ENCODE measurements around the gene DHRSX.
"Not testable (repeated sequence)": the region's sequence is repeated elsewhere in the genome, so short reads cannot be mapped to it uniquely, and the experiment has no call there.

DHRSX gene

GRCh38 chrX:2517055-2517454 lies 16.3 kb upstream of the DHRSX start:
- DNase-seq, result no peak

GRCh38 chrX:2516623-2517022 lies 15.8 kb upstream of the DHRSX start:
- DNase-seq, result no peak

DNA sequence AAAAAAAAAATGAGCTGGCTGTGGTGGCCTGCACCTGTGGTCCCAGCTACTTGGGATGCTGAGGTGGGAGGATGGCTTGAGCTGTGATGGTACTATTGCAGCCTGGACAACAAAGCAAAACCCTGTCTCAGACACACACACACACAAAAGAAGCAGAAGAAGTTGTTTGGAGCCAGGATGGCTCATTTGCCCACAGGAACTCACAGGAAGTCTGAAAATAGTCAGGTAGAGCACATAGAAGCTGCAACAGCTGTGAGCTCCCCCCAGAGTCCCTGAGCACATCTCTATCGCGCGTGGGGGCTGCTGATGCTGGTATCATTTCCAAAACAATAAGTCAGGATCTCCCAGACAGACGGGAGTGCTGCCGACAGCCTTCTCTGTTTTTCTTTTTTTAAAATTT lies 13.4 kb upstream of the DHRSX start:
- no peak for DNase-seq

DNA sequence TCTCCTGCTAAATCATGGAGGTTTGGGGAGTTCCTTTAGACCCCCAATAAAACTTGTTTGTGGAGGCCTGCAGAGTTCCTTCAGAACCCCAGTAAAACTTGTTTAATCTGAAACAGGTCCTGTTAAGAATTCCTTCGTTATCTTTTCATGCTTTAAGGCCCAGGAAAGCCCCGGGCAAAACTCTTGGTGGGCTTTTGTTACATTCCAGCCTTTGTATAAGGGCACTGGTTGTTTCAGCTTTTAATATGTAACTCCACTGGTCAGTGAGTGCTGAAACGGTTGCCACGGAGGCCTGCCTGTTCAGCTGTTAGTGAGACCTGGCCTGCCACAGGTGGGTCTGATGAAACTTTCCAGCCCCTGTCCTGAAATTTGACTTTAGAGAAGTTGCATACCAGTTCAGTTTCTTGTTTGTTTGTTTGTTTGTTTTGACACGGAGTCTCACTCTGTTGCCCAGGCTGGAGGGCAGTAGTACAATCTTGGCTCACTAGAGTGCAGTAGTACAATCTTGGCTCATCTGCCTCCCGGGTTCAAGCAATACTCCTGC lies 12.4 kb upstream of the DHRSX start:
- no peak for DNase-seq

DNA sequence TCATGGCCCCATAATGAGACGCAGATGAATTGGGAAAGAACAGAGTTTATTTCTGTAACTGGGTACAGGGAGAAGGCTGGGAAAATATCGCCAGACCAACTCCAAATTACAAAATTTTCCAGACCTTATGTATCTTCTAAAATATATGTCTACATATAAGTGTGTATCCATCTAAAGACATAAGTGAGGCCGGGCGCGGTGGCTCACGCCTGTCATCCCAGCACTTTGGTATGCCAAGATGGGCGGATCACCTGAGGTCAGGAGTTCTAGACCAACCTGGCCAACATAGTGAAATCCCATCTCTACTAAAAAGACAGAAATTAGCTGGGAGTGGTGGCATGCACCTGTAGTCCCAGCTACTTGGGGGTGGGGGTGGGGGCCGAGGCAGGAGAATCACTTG lies 11.7 kb upstream of the DHRSX start:
- DNase-seq, result no peak

- no peak for DNase-seq
Observed at GRCh38 chrX:2511326-2511725, 10.6 kb upstream of the DHRSX start.

DNA sequence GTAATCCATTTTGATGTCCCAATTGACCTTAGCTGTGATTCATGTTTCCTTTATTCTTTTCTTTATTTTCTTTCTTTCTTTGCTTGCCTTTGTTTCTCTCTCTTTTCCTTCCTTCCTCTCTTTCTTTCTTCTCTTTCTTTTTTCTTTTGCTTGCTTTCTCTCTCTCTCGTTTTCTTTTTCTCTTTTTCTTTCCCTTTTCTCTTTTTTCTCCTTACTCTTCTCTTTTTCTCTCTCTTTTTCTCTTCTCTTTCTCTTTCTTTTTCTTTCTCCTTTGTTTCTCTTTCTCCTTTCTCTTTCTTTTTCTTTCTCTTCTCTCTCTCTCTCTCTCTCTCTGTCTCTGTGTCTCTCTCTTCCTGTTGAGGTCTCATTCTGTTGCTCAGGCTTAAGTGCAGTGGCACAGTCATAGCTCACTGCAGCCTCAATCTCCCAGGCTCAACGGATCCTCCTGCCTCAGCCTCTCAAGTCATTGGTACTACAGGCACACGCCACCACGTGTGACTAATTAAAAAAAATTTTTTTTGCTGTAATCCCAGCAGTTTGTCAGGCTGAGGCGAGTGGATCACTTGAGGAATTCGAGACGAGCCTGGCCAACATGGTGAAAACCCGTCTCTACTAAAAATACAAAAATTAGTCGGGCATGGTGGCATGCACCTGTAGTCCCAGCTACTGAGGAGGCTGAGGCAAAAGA lies 8.0 kb upstream of the DHRSX start:
- DNase-seq, result no peak

DNA sequence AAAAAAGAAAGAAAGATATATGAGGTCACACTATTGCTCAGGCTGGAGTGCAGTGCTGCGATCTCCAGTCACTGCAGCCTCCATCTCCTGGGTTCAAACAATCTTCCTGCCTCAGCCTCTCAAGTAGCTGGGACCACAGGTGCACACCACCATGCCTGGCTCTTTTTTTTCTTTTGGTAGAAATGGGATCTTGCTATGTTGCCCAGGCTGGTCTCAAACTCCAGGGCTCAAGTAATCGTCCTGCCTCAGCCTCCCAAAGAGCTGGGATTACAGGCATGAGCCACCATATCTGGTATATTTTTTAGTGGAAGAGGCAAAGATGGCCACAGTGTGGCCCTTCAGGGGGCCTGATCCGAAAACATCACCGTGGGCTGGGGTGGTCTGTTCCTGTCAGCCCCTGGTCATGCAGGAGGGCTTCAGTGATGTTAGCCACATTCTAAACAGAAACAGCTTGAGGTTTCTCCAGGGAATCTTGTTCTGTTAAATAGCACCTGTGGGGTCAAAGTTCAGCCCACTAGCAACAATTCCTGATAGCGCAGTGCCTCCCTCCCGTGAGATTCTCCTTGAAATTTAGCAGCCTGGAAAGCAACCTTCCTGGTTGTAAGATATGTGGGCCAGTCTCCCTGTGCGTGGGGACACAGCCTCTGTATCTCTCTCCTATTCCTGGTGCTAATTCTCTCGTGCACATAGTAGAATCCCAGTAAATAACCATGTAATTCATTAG lies 7.3 kb upstream of the DHRSX start:
- no peak for DNase-seq

DNA sequence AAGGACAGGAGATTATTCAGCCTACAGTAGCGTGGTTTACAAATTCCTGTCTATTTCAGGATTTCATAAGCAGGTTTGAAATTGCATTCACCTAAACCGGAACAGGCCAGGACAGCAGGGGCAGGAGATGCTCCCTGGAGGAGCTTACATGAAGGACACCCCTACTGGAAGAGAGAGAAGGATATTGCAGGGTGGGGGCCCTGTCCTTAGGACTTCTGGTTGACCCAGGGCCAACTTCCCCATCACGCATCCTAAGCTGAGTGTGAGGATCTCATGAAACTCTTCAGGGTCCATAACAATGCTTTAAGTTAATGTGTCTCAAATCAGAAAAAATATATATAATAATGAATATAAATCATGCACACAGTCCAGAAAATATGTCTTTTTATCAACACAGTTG lies 6.4 kb upstream of the DHRSX start:
- no peak for DNase-seq

GRCh38 chrX:2505341-2505740 lies 4.6 kb upstream of the DHRSX start:
- DNase-seq, result not testable (repeated sequence)

DNA sequence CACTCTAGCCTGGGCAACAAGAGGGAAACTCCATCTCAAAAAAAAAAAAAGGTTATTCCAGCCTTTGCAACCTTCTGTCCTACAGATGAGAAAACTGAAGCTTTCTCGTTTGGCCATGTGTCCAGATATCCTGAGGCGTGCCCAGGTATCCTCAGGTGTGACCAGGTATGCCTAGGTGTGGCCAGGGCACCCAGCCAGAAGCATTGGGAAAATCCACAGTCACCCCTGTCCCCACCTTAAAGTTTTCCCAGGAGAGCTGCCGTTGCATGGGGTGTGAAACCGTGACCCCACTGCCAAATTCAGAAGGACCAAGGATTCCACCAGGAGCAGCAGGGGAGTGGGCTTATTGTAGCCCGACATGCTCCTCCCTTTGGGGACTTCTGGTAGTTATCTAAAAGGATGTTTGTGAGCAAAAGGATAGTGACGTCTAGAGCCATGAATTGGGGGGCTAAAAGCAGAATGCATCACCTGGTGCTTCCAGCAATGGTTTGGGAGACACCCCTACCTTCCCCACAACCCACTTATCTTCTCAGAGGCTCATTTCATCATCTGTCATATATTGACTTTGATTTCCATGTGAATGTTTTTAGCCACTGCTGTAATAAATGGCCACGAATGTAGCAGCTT lies 4.0 kb upstream of the DHRSX start:
- no peak for DNase-seq

DNA sequence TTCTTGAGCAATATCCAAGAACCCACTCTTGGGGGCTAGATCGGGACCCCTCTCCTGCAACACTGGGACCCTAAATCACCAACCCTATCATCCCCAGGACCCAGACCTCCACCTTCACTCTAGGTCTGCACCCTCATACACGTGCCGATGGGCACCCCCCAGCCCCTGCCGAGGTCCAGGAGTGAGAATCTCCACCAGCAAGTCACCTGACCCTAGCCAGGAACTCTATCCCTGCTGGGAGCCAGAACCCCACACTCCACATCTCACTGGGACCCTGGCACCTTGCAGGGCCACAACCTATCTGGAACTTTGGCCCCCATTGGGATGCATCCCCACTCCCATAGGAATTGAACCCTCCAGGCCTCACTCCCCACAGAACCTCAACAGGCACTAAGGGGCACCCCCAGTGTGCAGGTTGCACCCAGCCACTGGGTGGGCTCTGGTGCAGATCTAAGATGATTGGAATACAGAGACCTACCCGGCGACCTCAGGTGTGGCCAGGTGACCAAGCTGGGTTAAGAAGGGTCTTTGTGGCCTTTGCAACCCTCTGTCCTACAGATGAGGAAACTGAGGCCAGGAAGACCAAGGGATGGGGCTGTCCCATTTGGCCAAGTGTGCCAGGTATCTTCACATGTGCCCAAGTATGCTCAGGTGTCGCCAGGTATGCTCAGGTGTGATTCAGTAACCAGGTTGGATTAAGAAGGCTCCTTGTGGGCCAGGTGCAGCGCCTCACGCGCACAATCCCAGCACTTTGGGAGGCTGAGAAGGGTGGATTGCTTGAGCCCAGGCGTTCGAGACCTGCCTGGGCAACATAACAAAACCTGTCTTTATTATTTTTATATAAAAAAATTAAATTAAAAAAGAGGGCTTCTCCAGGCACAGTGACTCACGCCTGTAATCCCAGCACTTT lies 3.1 kb upstream of the DHRSX start:
- DNase-seq, result no peak

DNA sequence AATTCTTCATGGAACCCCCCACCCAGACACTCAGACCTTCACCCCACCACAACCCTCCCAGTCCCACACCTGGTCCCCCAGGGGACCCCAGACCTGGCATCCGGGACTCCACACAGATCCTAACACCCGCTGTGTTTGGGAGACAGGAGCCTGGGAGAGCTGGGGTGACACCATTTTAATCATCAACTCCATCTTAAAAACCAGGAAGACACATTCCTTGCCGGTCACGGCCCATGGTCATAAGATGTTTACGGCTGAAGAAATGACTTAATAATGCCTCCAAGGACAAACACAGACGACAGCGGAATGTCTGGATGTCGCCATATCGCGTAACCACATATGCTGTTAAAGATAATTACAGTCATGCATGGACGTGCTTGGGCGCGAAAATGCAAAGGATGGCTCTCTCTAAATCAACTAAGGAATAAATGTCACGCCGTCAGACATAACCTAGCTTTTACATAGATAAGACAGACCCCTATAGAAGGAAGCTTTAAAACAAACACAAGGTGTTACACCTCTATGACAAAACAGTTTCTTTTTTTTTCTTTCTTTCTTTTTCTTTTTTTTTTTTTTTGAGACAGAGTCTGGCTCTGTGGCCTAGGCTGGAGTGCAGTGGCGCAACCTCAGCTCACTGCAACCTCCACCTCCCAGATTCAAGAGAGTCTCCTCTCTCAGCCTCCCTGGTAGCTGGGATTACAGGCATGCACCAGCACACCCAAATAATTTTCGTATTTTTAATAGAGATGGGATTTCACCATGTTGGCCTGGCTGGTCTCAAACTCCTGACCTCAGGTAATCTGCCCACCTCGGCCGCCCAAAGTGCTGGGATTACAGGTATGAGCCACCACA lies 2.1 kb upstream of the DHRSX start:
- peak; percentile 46 for DNase-seq

- DNase-seq, result no peak
Observed at GRCh38 chrX:2502120-2502667, 1.4 kb upstream of the DHRSX start.

- no peak for DNase-seq
Observed at GRCh38 chrX:2501559-2502102, 855 bp upstream of the DHRSX start.

- peak; percentile 60 for DNase-seq
Observed at GRCh38 chrX:2500091-2500802, 529 bp downstream of the DHRSX start.

- DNase-seq, result no peak
Observed at GRCh38 chrX:2499507-2499906, 1.3 kb downstream of the DHRSX start.

GRCh38 chrX:2498781-2499302 lies 1.9 kb downstream of the DHRSX start:
- DNase-seq, result peak; percentile 31

GRCh38 chrX:2497961-2498780 lies 2.6 kb downstream of the DHRSX start:
- no peak for DNase-seq
